ENCODE data around the gene ZNF774. TPM values are rescaled to one million over a fixed set of nuclear protein-coding genes. Genes with fewer than 3 reads are reported as not detected.

The ZNF774 gene
- polyA plus RNA-seq, 1 experiment: 2.3 TPM

DNA sequence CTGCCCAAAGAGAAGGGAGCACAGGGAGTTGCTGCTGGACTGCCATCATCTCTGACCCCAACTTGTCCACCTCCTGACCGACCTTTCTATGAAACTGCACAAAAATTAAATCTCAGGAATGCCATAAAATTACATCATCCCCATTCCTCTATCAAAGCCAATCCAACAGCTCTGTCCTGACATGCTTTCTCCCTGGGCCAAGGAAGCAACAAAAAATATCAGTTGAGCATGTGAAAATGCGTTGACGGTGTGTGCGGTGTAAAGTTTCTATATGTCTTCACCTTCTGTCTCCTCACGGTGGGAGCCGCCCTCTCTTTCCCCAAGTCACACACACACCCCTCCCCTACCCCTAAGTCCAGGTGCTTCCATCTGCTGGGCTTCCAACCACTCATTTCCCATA lies 3.6 kb upstream of the ZNF774 start:
- no peak for TF ChIP-seq CTCF (IDR thresholded peaks at IDR 0.05; ENCODE audit: low read depth, low read length)
- ChIA-PET CTCF (no interaction called here), POLR2A (no interaction called here)
- no peak overlapping the region for H3K4me3 ChIP-seq (ENCODE audit: low read depth, low read length)
- H3K27ac ChIP-seq (ENCODE audit: low read depth, low read length): no peak overlapping the region
- H3K27me3 ChIP-seq (ENCODE audit: control insufficient read depth, insufficient read depth, low read length): no peaks in the 10 kb centered on the region
- H3K9me3 ChIP-seq (ENCODE audit: control insufficient read depth, insufficient read depth, low read length): peaks cover 2% of the 10 kb centered on the region; the same call in 1 of the 2 replicates
- no peak for DNase-seq (ENCODE audit: low read depth, low spot score)

GRCh38 chr15:90349072-90349471 lies 3.0 kb upstream of the ZNF774 start:
- no peaks in the 10 kb centered on the region for H3K27me3 ChIP-seq (ENCODE audit: control insufficient read depth, insufficient read depth, low read length)
- no peak for DNase-seq (ENCODE audit: low read depth, low spot score)
- no peak overlapping the region for H3K4me3 ChIP-seq (ENCODE audit: low read depth, low read length)
- ChIA-PET POLR2A (no interaction called here), CTCF (no interaction called here)
- TF ChIP-seq CTCF (IDR thresholded peaks at IDR 0.05; ENCODE audit: low read depth, low read length): no peak
- H3K27ac ChIP-seq (ENCODE audit: low read depth, low read length): no peak overlapping the region
- H3K9me3 ChIP-seq (ENCODE audit: control insufficient read depth, insufficient read depth, low read length): peaks cover 2% of the 10 kb centered on the region; the same call in 1 of the 2 replicates

DNA sequence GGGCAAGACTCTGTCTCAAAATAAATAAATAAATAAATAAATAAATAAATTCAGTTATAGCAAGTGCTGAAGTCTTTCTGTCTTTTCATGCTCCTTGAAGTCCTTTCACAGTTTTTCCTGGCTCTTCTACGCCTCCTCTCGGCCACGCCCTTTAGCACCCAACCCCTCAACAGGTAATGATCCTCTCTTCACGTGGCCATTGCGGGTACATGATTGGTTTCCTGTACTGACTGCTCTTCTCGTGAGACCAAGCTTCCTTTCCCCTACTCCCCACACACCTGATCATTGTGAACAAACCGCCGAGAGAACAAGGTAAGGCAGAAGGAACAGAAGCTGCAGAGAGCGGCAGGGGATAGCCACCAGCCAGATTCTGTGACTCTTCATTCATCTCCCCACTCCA lies 2.3 kb upstream of the ZNF774 start:
- H3K9me3 ChIP-seq (ENCODE audit: control insufficient read depth, insufficient read depth, low read length): peaks cover 2% of the 10 kb centered on the region; the same call in 1 of the 2 replicates
- H3K27ac ChIP-seq (ENCODE audit: low read depth, low read length): no peak overlapping the region
- no peak for DNase-seq (ENCODE audit: low read depth, low spot score)
- no peak for TF ChIP-seq CTCF (IDR thresholded peaks at IDR 0.05; ENCODE audit: low read depth, low read length)
- CTCF ChIA-PET: no interaction called here
- POLR2A ChIA-PET: no interaction called here
- H3K27me3 ChIP-seq (ENCODE audit: control insufficient read depth, insufficient read depth, low read length): no peaks in the 10 kb centered on the region
- no peak overlapping the region for H3K4me3 ChIP-seq (ENCODE audit: low read depth, low read length)

GRCh38 chr15:90351479-90352106 lies 491 bp upstream of the ZNF774 start:
- no peak for DNase-seq (ENCODE audit: low read depth, low spot score)
- H3K27me3 ChIP-seq (ENCODE audit: control insufficient read depth, insufficient read depth, low read length): no peaks in the 10 kb centered on the region
- peak overlapping the region; percentile 91 for H3K4me3 ChIP-seq (ENCODE audit: low read depth, low read length)
- ChIA-PET POLR2A (no interaction called here), CTCF (interaction anchor here (1.4 kb wide), 1 partner anchor 32 kb away, joined by 6 read pairs; no protein-coding TSS in a partner anchor)
- H3K9me3 ChIP-seq (ENCODE audit: control insufficient read depth, insufficient read depth, low read length): peaks cover 2% of the 10 kb centered on the region; the same call in 1 of the 2 replicates
- no peak for TF ChIP-seq CTCF (IDR thresholded peaks at IDR 0.05; ENCODE audit: low read depth, low read length)
- no peak overlapping the region for H3K27ac ChIP-seq (ENCODE audit: low read depth, low read length)

- no peaks in the 10 kb centered on the region for H3K9me3 ChIP-seq (ENCODE audit: control insufficient read depth, insufficient read depth, low read length)
- H3K4me3 ChIP-seq (ENCODE audit: low read depth, low read length): no peak overlapping the region
- ChIA-PET POLR2A (no interaction called here), CTCF (no interaction called here)
- no peak overlapping the region for H3K27ac ChIP-seq (ENCODE audit: low read depth, low read length)
- DNase-seq (ENCODE audit: low read depth, low spot score): no peak
- TF ChIP-seq CTCF (IDR thresholded peaks at IDR 0.05; ENCODE audit: low read depth, low read length): no peak
- H3K27me3 ChIP-seq (ENCODE audit: control insufficient read depth, insufficient read depth, low read length): no peaks in the 10 kb centered on the region
Measured at GRCh38 chr15:90354986-90355385, 2.9 kb downstream of the ZNF774 start.

Data from AG04450 (cell line).